ENCODE data around the gene TREML4. TPM values are rescaled to one million over a fixed set of nuclear protein-coding genes. Genes with fewer than 3 reads are reported as not detected.
"Not testable (repeated sequence)": the region's sequence is repeated elsewhere in the genome, so short reads cannot be mapped to it uniquely, and the experiment has no call there.

The TREML4 gene
- total RNA-seq, 1 donor from 2014 or later: not detected

- no peaks in the 10 kb centered on the region for H3K9me3 ChIP-seq
- no peaks in the 10 kb centered on the region for H3K36me3 ChIP-seq
- H3K4me3 ChIP-seq: no peak overlapping the region
- intact Hi-C loops (cut with DNase I): no loop called here
- no peaks in the 10 kb centered on the region for H3K4me1 ChIP-seq
- TF ChIP-seq CTCF (IDR thresholded peaks at IDR 0.05) (no peak), POLR2A (IDR thresholded peaks at IDR 0.05) (no peak), POLR2AphosphoS5 (IDR thresholded peaks at IDR 0.05; ENCODE audit: insufficient read depth in 1 of 2, low read depth in 1 of 2) (no peak)
- H3K27me3 ChIP-seq: no peaks in the 10 kb centered on the region
- no peak for DNase-seq (ENCODE audit: extremely low spot score in 2 of 2)
- no peak overlapping the region for H3K27ac ChIP-seq
Observed at GRCh38 chr6:41186031-41186562, 42.1 kb upstream of the TREML4 start.

GRCh38 chr6:41187924-41188886 lies 39.9 kb upstream of the TREML4 start:
- TF ChIP-seq POLR2A (IDR thresholded peaks at IDR 0.05) (no peak), CTCF (IDR thresholded peaks at IDR 0.05) (no peak), POLR2AphosphoS5 (IDR thresholded peaks at IDR 0.05; ENCODE audit: insufficient read depth in 1 of 2, low read depth in 1 of 2) (no peak)
- Histone ChIP-seq H3K27me3 (no peaks in the 10 kb centered on the region), H3K36me3 (no peaks in the 10 kb centered on the region), H3K27ac (no peak overlapping the region), H3K4me1 (no peaks in the 10 kb centered on the region), H3K9me3 (no peaks in the 10 kb centered on the region), H3K4me3 (no peak overlapping the region)
- no peak for DNase-seq (ENCODE audit: extremely low spot score in 2 of 2)
- intact Hi-C loops (cut with DNase I): no loop called here

- H3K9me3 ChIP-seq; H3K27ac ChIP-seq; H3K4me3 ChIP-seq; H3K36me3 ChIP-seq; H3K4me1 ChIP-seq; intact Hi-C loops (cut with DNase I); H3K27me3 ChIP-seq; DNase-seq (ENCODE audit: extremely low spot score in 2 of 2): not testable (repeated sequence)
Observed at GRCh38 chr6:41189046-41189445, 39.1 kb upstream of the TREML4 start.

- DNase-seq (ENCODE audit: extremely low spot score in 2 of 2): no peak
- H3K4me1 ChIP-seq: no peaks in the 10 kb centered on the region
- TF ChIP-seq CTCF (IDR thresholded peaks at IDR 0.05) (no peak), POLR2A (IDR thresholded peaks at IDR 0.05) (no peak), POLR2AphosphoS5 (IDR thresholded peaks at IDR 0.05; ENCODE audit: insufficient read depth in 1 of 2, low read depth in 1 of 2) (no peak)
Observed at GRCh38 chr6:41189967-41190366, 38.2 kb upstream of the TREML4 start.

GRCh38 chr6:41190791-41191190 lies 37.4 kb upstream of the TREML4 start:
- Histone ChIP-seq H3K27me3 (no peaks in the 10 kb centered on the region), H3K4me1 (no peaks in the 10 kb centered on the region), H3K27ac (no peak overlapping the region), H3K4me3 (no peak overlapping the region), H3K9me3 (no peaks in the 10 kb centered on the region), H3K36me3 (no peaks in the 10 kb centered on the region)
- TF ChIP-seq POLR2A (IDR thresholded peaks at IDR 0.05) (no peak), CTCF (IDR thresholded peaks at IDR 0.05) (no peak), POLR2AphosphoS5 (IDR thresholded peaks at IDR 0.05; ENCODE audit: insufficient read depth in 1 of 2, low read depth in 1 of 2) (no peak)
- intact Hi-C loops (cut with DNase I): no loop called here
- no peak for DNase-seq (ENCODE audit: extremely low spot score in 2 of 2)

More at GRCh38 chr6:41189967-41190366, 38.2 kb upstream of the TREML4 start:
- intact Hi-C loops (cut with DNase I): no loop called here
- Histone ChIP-seq H3K9me3 (no peaks in the 10 kb centered on the region), H3K27ac (no peak overlapping the region), H3K36me3 (no peaks in the 10 kb centered on the region), H3K4me3 (no peak overlapping the region), H3K27me3 (no peaks in the 10 kb centered on the region)
